Activated CD8-positive, alpha-beta memory T cell treated with anti-CD3 and anti-CD28 coated beads, Interleukin-2, amount 50 U/mL, for 24 hours (primary cell): ENCODE measurements around the gene CAMK4.

Experiments used
- DNase-seq: peaks from one replicate; pipeline ENCODE4 v3.0.0-alpha.2; 2020; ENCODE audit errors: extremely low read depth

CAMK4 gene

GRCh38 chr5:111537141-111538024 is 313.2 kb downstream of the CAMK4 start:
- DNase-seq, result no peak
